Head of caudate nucleus (tissue), 42 donors: ENCODE measurements around the gene OGFRL1.

Experiments
- DNase-seq, 42 donors: peaks; one replicate each; pipeline versions ENCODE4 v3.0.0 to v3.0.0-alpha.2; 2020 to 2021; ENCODE audit warnings: mixed read lengths in 7 of 42
- intact Hi-C: fragments of 100-400 bp; cut with DNase I; formaldehyde crosslinking; loops from one replicate; pipeline ENCODE4 v1.15.0; 2022

The OGFRL1 gene

GRCh38 chr6:71324194-71324785, 35.7 kb downstream of the OGFRL1 start:
- DNase-seq: peak in 9 of 42 donors; percentile 2 to 25 (median 9)
- intact Hi-C loops: no loop called here

DNA sequence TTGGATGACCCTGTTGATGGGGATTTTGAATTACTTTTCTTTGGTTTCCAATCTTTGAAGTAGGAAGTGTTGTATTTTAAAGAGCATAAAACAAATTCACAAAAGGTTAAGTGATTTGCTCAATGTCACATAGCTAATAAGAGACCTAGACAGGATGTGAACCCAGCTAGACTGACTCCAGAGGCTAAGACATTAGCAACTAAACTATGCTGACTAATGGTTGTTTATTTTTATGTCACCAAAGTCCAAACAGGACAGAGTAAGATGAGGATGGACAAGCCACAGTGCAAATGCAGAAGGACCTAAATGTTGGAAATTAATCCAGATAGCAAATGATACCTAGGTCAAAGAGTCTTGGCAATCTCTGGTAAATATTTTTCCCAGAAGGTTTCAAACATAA, 38.0 kb downstream of the OGFRL1 start:
- DNase-seq: no peak
- intact Hi-C loops: no loop called here

DNA sequence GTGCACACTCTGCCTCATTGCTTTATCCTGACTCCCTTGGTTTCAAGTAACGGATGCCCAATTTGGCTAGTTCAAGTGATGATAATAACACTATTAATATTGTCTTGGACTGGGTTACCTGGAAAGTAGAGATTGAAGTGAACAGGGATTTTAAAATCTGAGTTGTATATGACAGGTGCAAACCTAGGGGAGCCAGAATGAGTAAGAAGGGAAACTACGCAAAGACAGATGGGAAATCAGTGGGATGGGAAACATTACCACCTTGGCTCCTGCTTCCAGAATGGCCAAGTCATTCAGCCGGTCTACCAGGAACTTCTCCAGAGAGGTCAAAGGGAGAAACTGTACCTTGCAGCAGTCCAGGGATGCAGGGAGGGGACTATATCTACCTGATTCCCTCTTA, 41.9 kb downstream of the OGFRL1 start:
- no peak for DNase-seq
- intact Hi-C loops: no loop called here

- intact Hi-C loops: no loop called here
Observed at GRCh38 chr6:71332012-71332411, 43.4 kb downstream of the OGFRL1 start.

GRCh38 chr6:71333050-71333449, 44.4 kb downstream of the OGFRL1 start:
- intact Hi-C loops: no loop called here
- no peak for DNase-seq

More at GRCh38 chr6:71332012-71332411, 43.4 kb downstream of the OGFRL1 start:
- DNase-seq: no peak

- DNase-seq: no peak
- intact Hi-C loops: no loop called here
Observed at GRCh38 chr6:71333697-71334096, 45.1 kb downstream of the OGFRL1 start.

DNA sequence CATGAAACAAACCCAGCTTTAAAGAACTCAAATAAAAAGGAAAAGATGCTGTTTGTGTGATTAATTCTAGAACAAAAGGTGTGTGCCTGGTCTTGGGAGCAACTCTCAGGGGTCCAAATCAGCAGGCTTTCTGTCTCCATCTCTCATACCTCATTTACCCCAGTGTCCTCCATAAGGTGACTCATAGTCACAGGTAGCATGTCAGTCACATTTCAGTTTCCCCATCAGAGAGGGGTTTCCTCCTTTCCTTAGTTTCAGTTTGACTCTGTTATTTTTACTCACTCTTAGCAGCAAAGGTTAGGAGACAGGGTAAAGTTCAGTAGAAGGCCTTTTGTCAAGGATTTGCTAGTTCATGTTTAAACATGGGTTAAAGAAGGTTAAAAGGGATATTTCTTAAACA, 46.2 kb downstream of the OGFRL1 start:
- intact Hi-C loops: no loop called here
- DNase-seq: no peak

DNA sequence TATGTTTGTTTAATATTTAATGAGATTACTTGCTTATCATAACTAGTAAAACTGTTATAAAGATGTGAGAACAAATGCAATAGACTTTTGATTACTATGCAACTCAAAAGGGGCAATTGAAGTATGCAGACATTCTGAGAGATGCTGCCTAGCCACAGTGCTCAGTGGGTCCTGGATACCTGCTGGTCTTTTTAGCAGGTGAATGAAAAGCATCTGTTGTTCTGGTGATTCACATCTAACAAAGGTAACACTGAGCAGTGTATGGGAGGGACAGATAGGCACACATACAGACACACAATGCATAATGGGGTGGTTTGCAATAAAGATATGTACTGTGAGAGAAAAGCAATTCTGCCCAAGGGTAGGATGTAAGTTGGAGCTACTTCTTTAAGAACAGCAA, 46.9 kb downstream of the OGFRL1 start:
- intact Hi-C loops: no loop called here
- DNase-seq: no peak

DNA sequence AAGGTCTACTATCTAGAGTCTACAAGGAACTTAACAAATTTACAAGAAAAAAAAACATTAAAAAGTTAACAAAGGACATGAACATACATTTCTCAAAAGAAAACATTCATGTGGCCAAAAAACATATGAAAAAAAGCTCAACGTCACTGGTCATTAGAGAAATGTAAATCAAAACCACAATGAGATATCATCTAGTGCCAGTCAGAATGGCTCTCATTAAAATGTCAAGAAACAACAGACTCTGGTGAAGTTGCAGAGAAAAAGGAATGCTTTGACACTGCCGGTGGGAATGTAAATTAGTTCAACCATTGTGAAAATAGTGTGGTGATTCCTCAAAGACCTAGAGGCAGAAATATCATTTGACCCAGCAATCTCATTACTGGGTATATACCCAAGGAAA, 48.3 kb downstream of the OGFRL1 start:
- no peak for DNase-seq
- intact Hi-C loops: no loop called here

- intact Hi-C loops: no loop called here
Observed at GRCh38 chr6:71338540-71339316, 50.1 kb downstream of the OGFRL1 start.

DNA sequence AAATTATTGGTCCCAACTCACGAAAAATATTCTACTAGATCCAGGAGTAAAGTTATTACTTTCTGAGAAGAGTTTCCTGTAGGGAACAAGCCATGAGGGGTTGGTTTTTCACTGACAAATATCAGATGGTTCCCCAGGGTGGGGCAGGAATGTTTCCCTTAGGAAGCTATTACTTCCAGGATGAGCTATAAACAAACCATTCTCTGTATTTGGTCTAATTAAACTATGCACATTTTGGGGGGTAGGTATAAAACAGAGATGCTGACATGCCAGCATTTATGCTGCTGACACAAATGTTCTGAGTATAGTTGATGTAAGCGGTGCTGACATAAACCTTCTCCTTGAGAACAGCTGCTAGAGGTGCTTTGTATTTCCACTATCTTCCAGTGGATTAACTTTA, 54.2 kb downstream of the OGFRL1 start:
- intact Hi-C loops: loop anchor here (10.0 kb wide), 1 partner anchor 148 kb away; no protein-coding TSS in a partner anchor
- no peak for DNase-seq

More at GRCh38 chr6:71338540-71339316, 50.1 kb downstream of the OGFRL1 start:
- DNase-seq: no peak

DNA sequence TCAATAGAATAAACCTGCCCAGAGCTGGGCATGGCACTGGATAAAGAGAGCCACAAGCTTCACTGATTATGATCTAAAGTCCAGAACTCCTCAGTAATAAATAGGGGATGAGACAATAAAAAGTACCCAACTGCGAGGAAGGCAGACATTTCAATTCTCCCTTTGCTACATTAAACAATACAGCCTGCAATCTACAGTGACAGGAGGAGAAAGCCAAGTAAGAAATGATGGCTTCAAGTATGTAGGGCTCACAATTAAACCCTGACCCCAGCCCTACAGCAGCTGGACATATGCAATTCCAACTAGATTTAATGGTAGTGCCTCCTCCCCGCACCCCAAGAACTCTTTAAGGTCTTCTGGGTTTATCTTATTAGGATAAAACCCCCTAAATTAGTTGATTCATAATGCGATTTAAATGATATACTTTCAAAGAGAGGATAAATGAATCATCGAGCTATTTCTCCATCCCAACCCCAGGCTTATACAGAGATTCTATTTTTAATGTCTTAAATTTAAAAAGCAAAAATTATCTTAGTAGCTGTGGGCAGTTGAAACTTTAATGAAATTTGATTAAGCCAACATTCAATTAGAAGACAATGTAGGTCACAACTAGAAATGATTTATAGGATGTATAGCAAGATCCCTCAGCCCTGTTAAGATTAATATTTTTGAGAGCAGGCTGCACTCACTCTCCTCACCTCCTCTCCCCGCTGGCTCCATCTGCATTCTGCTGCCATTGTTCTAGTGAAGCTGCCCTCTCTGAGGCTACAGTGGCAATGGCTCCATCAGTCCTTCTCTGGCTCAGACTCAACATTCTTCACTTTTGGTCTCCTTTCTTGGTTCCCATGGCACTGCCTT, 57.1 kb downstream of the OGFRL1 start:
- intact Hi-C loops: loop anchor here (10.0 kb wide), 1 partner anchor 151 kb away; no protein-coding TSS in a partner anchor
- DNase-seq: peak in 10 of 42 donors; percentile 7 to 48 (median 28)

- intact Hi-C loops: loop anchor here (10.0 kb wide), 1 partner anchor 152 kb away; no protein-coding TSS in a partner anchor
- DNase-seq: no peak
Observed at GRCh38 chr6:71346334-71346694, 57.7 kb downstream of the OGFRL1 start.

GRCh38 chr6:71347119-71347518, 58.5 kb downstream of the OGFRL1 start:
- intact Hi-C loops: loop anchor here (10.0 kb wide), 1 partner anchor 152 kb away; no protein-coding TSS in a partner anchor
- peak in 10 of 42 donors; percentile 4 to 54 (median 22) for DNase-seq

DNA sequence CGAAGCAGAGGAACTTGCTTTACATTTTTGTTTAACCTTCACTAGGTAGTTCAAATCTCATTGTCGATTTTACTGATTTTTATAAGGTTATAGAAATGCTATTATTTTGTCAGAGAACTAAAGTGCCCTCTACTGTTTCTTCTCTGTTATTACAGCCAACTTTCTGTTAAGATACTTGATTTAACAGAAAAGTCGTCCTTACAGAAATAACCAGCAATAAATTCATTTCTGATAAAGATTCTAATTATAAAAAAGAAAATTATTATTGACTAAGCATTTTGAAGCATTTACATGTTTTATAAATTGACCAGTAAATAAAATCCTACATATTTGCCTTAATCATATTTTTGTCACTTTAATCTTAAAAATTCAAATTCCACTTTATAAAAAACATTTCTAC, 60.8 kb downstream of the OGFRL1 start:
- intact Hi-C loops: loop anchor here (10.0 kb wide), 1 partner anchor 155 kb away; no protein-coding TSS in a partner anchor
- no peak for DNase-seq

DNA sequence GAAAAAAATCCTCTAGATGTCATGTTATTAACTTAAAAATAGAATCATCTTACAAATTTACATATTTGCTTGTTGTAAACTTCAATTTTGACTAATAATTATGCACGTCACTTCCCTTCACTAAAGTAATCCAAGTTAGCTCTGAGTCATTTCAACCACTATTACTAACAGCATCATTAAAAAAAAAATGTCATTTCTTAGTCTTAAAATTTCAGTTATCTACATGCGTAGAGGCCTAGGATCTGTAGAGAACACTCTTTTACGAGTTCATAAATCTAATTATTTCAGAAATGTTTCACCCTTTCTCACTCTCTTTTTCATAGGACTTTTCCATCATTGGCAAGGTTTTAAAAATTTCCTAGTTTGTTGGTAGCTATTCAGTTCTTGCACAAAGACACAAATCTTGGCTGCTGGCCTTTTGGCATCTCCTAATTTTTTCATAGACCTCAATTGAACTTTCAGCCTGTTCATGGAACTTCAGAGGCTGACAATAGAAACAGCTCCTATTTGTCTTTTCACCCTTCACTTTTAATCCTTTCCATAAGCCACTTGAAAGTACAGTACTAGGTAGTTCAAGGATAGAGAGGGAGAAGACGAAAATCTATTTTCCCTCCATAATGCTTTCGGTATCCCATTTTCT, 61.5 kb downstream of the OGFRL1 start:
- DNase-seq: peak in 8 of 42 donors; percentile 15 to 58 (median 22)
- intact Hi-C loops: loop anchor here (10.0 kb wide), 1 partner anchor 155 kb away; no protein-coding TSS in a partner anchor

DNA sequence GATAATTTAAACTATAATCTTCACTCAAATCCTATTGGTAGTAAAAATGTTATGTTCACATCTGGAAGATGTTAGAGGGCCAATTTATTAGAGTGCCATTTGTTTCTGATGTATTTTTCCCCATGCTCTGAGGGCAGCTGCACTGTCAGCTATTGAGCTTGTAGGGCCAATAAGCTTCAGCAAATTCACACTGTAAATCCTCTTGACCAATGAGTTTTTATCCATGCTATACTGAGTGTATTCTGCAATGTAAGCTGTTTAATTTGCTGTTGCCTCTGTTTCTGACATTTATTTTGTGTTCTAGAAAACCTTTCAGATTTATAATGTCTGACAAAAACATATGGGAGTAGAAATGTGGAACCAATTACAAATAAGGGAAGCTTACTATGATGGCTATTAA, 62.6 kb downstream of the OGFRL1 start:
- DNase-seq: no peak
- intact Hi-C loops: no loop called here
